GM21381 (cell line): ENCODE results near the gene FABP6.
"Not testable (repeated sequence)": the region's sequence is repeated elsewhere in the genome, so short reads cannot be mapped to it uniquely, and the experiment has no call there.

ENCODE experiments used
- ATAC-seq: cut with Tn5 transposase; IDR thresholded peaks from one replicate; pipeline ENCODE4 v1.9.1; 2021; ENCODE audit warnings: mild to moderate bottlenecking, moderate library complexity; ENCODE audit not compliant: unreplicated experiment

FABP6 gene

GRCh38 chr5:160229190-160229742 is at the start of gene FABP6:
Gene FABP6, plus strand, starts transcription at chr5:160229506. Its CDS starts 52 bp downstream, at chr5:160229558.
- ATAC-seq, result no peak

GRCh38 chr5:160180931-160181330 is 48.4 kb upstream of the FABP6 start:
- ATAC-seq, result no peak

- no peak for ATAC-seq
These were observed 47.2 kb upstream of the FABP6 start for GRCh38 chr5:160181965-160182622.

GRCh38 chr5:160183075-160183474 is 46.2 kb upstream of the FABP6 start:
- no peak for ATAC-seq

GRCh38 chr5:160185626-160186360 is 43.5 kb upstream of the FABP6 start:
- ATAC-seq, result no peak

DNA sequence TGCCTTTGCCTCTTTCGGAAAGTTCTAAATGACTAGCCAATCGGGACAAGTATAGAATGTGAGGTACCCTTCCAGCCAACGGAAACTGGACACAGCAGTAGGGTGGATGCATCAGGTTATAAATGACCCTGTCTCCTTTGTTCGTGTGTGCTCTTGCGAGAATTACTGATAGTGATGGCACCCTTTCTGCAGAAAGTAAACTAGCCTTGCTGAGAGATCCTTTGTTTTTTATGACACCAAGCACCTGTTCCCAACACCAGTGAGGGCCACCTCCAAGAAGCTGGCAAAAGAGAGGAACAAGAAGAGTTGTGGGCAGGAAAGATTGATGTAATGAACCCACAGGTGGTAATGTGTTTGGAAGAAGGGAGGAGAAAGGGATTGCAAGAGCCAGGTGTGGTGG is 42.8 kb upstream of the FABP6 start:
- ATAC-seq, result no peak

- ATAC-seq, result no peak
These were observed 42.2 kb upstream of the FABP6 start for GRCh38 chr5:160187091-160187490.

DNA sequence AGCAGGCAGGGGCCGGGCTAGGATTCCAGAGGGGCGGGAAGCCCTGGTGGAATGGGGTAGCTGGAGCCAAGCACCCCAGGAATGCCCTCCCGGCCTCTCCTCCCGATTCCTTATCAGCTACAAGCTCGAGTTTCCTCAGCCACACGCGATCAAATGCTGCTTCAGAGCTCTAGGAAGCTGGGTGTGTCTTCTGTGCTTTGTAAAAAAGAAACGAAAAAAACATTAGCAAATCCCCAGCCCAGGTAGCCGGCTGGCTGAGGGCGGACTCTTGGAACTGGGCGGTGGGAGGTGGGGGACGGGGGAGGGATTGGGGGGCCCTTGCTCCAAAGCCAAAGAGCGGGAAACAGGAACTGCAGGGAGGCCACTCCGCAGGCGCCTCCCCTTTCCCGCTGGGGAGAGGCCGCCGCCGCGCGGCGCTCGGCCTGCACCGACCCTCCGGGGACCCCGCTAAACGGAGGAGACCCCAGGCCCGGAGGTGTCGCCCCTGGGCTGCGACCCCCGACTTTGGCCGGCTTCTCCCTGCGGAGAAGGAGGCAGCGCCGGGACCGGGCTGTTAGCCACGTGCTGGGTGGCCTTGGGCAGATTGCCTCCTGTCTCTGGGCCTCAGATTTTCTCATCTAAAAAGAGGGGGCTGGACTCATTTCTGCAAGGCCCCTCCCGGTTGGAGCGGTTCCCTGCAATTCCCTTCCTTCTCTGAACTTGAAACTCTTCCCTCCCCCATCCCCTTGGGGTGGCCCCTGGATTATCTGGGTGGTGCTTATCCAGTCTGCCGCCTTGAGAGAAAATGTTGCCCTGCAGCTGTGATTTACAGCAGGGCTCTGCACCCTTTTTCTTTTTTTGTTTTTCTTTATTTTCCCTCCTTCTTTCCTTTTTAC is 40.9 kb upstream of the FABP6 start:
- no peak for ATAC-seq

DNA sequence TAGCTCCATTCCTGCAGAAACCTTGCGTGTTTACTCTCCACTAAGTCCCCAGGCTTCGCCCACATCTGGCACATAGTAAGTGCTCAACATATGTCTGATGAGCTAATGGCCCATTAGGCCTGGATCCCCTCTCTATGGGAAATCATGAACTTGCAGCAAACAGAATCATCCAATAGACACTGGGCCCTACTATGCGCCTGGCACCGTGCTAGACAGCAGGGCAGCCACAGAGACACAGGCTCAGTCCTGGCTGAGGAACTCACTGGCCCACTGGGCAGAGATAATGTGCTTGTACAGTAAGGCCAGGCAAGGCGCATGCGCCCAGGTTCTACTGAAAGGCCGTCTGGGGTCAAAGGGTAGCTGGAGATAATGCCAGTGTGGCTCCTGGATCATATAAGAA is 36.9 kb upstream of the FABP6 start:
- no peak for ATAC-seq

- ATAC-seq, result not testable (repeated sequence)
These were observed 36.2 kb upstream of the FABP6 start for GRCh38 chr5:160193076-160193475.

DNA sequence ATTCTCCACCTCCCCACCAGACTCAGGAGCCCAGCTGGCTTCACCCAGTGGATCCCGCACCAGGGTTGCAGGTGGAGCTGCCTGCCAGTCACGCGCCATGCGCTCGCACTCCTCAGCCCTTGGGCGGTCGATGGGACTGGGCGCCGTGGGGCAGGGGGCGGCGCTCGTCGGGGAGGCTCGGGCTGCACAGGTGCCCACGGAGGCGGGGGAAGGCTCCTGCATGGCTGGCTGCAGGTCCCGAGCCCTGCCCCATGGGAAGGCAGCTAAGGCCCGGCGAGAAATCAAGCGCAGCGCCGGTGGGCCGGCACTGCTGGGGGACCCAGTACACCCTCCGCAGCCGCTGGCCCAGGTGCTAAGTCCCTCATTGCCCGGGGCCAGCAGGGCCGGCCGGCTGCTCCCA is 35.5 kb upstream of the FABP6 start:
- ATAC-seq, result not testable (repeated sequence)

DNA sequence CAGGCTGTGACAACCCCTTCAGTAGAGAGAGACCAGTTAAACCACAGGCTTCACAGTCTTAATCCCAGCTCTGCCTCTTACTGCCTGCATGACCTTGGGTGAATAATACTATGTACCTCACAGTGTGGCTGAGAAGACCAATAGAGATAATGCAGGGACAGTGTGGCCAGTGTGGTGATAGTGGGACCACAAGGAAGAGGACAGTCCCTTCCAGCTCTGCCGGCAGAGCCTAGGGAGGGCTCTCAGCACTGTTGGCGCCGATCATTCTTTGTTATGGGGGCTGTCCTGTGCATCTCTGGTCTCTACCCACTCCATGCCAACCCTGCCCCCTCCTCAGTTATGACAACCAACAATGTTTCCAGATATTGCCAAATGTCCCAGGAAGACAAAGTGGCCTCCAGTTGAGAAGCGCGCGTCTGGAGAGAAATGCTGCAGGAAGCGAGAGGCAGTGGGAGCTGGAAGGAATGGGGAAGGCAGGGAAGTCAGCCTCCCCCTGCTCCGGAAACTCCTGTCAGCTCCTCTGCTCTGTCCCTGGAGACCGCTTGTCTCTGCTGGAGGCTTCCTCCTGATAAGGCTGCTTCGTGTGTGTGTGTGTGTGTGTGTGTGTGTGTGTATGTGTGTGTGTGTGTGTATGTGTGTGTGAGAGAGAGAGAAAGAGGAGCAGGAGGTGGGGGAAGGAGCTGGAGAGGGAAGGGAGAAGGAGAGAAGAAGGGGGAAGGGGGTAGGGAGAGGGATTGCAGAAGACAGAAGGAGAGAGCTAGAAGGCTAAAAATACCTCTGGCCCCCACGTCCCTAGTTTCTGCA is 31.8 kb upstream of the FABP6 start:
- no peak for ATAC-seq

DNA sequence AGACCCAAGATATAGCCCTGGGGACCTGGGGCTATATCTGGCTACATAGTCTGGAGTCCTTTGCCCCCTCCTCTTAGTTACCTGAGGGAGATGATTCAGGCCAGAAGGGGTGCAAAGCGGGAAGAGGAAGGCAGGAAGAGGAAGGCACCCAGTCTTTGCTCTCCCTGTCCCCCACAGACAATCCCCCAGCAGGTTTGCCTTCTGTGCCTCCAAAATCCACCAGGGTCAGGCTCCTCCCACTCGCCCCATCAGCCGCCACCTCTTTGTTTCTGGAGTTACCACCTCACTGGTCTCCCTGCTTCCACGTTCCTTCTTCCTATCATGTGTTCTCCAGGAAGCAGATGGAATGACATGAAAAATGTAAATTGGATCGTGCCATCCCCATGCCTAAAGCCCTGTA is 31.2 kb upstream of the FABP6 start:
- no peak for ATAC-seq

GRCh38 chr5:160198841-160199409 is 30.4 kb upstream of the FABP6 start:
- no peak for ATAC-seq

DNA sequence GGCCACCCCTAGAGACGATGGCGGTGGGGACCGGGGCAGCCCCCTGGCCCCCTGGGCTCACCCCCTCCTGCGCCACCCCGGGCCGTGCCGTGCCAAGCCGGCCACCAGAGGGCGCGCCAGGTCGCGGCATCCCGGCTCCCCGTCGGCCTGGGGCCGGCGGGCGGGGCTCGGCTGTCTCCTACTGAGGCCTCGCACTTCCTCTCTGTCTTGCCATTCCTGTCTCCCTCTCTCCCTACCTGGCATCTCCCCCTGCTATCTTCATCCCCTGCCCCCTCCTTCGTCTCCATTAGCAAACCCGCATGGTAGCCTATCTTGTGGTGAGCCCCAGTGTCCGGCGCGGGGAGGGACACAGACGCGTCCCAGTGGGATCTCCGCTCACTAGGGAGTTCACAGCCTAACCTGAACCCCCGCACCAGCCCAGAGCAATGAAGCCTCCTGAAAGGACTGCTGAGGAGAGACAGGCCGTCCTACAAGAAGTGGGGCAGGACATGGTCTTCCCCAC is 29.8 kb upstream of the FABP6 start:
- peak; percentile 98 for ATAC-seq

DNA sequence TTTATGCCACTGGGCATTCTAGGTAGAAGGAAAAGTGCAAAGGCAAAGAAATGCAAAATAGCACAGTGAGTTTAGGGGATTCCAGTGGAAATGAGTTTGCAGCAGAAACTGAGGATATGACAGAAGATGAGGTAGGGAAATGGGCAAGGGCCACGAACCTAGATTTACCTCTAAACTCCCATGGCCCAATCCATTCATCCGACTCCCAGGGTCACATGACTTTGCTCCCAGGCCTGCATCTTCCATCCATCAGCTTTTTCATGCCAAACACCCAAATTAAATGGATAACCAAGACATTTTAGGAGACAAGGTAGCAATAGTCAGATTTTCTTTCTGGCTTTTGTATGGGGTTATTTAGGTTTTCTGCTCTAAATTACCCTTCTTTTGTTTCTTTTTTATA is 22.2 kb upstream of the FABP6 start:
- ATAC-seq, result no peak

DNA sequence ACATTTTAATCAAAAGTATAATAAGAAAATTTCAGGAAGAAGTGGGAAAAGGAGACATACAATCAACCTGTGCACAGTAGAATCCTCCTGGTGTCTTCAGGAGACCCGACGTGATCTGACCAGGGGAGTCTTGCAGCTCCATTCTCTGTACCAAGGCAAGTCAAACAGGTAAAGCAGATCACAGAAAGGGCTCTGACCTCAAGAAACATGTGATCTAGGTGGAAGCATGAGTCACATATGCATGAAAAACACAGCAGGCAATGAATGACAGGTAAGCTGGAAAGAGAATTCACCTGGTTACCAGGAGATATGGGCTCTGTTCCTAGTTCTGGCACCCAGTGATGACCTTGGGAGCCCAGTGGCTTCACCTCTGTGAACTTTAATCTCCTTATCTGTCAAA is 19.4 kb upstream of the FABP6 start:
- no peak for ATAC-seq

GRCh38 chr5:160210606-160211005 is 18.7 kb upstream of the FABP6 start:
- ATAC-seq, result no peak

- no peak for ATAC-seq
These were observed 18.0 kb upstream of the FABP6 start for GRCh38 chr5:160211352-160211751.

GRCh38 chr5:160213537-160213936 is 15.8 kb upstream of the FABP6 start:
- ATAC-seq, result no peak
